ENCODE measurements around the gene ZNF70. TPM values are rescaled to one million over a fixed set of nuclear protein-coding genes. Genes with fewer than 3 reads are reported as not detected.

Gene ZNF70
- total and polyA plus RNA-seq, 9 of the 15 experiments (the other 6 are each of a cell fraction or from before 2014, with no cell fraction given): 0.14 to 3.3 (median 1.4) TPM

DNA sequence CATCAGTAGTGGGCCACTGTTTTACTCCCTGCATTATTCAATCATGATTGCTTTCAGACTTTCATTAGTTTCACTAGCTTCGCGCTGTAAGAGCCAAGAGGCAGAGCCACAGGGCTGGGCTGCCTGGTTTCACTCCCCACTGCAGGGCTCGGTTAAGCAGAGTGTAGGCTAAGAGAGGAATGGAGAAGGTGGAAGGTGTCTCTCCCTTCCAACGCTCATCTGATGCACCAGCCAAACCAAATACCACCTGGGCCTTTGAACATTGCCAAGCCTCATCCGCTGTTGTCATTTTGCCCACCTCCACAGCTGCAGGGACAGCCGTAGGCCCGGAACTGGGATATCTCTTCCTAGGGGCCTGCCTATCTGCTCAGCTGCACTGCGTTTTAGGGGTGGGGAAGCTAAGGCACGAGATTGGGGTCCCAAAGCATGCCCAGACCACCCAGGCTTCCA, 35.4 kb upstream of the ZNF70 start:
- peak overlapping the region; percentile 96 for H2AFZ ChIP-seq (ENCODE audit: low read depth, low read length)
- peak overlapping the region; percentile 96 for H3K4me2 ChIP-seq (ENCODE audit: insufficient read depth, low read length)
- WGBS (ENCODE audit: insufficient coverage, low coverage, missing lambda C conversion rate): 46% methylated on average over 7 of the region's 9 CpGs
- H3K79me2 ChIP-seq (ENCODE audit: control insufficient read depth, insufficient read depth, low read length): peaks cover 37% of the 10 kb centered on the region
- no peak for TF ChIP-seq U2AF1 (optimal IDR thresholded peaks at IDR 0.05; ENCODE audit: low read depth, low read length)
- TF ChIP-seq HDAC8 (tag; IDR thresholded peaks at IDR 0.05): no peak
- no peak for TF ChIP-seq SAFB2 (IDR thresholded peaks at IDR 0.05; ENCODE audit: borderline replicate concordance, low read depth, low read length, severe bottlenecking)
- TF ChIP-seq MAFG (tag; conservative IDR thresholded peaks at IDR 0.05): no peak
- no peak for TF ChIP-seq EZH2 (IDR thresholded peaks at IDR 0.05; ENCODE audit: borderline replicate concordance, low read depth, low read length)
- TF ChIP-seq, protein P1, sequence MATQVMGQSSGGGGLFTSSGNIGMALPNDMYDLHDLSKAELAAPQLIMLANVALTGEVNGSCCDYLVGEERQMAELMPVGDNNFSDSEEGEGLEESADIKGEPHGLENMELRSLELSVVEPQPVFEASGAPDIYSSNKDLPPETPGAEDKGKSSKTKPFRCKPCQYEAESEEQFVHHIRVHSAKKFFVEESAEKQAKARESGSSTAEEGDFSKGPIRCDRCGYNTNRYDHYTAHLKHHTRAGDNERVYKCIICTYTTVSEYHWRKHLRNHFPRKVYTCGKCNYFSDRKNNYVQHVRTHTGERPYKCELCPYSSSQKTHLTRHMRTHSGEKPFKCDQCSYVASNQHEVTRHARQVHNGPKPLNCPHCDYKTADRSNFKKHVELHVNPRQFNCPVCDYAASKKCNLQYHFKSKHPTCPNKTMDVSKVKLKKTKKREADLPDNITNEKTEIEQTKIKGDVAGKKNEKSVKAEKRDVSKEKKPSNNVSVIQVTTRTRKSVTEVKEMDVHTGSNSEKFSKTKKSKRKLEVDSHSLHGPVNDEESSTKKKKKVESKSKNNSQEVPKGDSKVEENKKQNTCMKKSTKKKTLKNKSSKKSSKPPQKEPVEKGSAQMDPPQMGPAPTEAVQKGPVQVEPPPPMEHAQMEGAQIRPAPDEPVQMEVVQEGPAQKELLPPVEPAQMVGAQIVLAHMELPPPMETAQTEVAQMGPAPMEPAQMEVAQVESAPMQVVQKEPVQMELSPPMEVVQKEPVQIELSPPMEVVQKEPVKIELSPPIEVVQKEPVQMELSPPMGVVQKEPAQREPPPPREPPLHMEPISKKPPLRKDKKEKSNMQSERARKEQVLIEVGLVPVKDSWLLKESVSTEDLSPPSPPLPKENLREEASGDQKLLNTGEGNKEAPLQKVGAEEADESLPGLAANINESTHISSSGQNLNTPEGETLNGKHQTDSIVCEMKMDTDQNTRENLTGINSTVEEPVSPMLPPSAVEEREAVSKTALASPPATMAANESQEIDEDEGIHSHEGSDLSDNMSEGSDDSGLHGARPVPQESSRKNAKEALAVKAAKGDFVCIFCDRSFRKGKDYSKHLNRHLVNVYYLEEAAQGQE (IDR thresholded peaks at IDR 0.05; ENCODE audit: borderline replicate concordance): no peak
- TF ChIP-seq, protein P1 (CRISPR knock-in tag; IDR thresholded peaks at IDR 0.05; ENCODE audit: low read depth): no peak
- H3K27me3 ChIP-seq (ENCODE audit: control insufficient read depth in 2 of 2, insufficient read depth in 2 of 2, low read length in 2 of 2): no peaks in the 10 kb centered on the region
- peaks cover 17% of the 10 kb centered on the region; the same call in 2 of the 3 replicates for H3K36me3 ChIP-seq (ENCODE audit: control insufficient read depth, insufficient read depth, low read length)
- no peaks in the 10 kb centered on the region for H3K9me1 ChIP-seq (ENCODE audit: control insufficient read depth, insufficient read depth, low read length)
- ATAC-seq (no peak), DNase-seq (ENCODE audit: extremely low read depth in 1 of 4, low spot score in 3 of 4) (no peak), FAIRE-seq (no peak)
- H4K20me1 ChIP-seq (replicated peaks; ENCODE audit: control insufficient read depth, insufficient read depth, low read length): peaks cover 10% of the 10 kb centered on the region
- peak overlapping the region; percentile 99 for H3K27ac ChIP-seq (ENCODE audit: extremely low read depth, low read depth, low read length)
- in situ Hi-C loops (cut with MboI): no loop called here
- BruUV-seq (replicated peaks): TSS peak; percentile 86
- intact Hi-C loops (cut with micrococcal nuclease): no loop called here
- peaks cover 15 to 23% of the 10 kb centered on the region in 2 experiments; a peak in 4 of 5 replicates for H3K4me1 ChIP-seq (replicated peaks in 1 of 2; ENCODE audit: control insufficient read depth in 2 of 2, insufficient read depth in 2 of 2, low read length in 2 of 2)
- peak overlapping the region; percentile 92 to 96 for H3K9ac ChIP-seq (ENCODE audit: insufficient read depth in 1 of 2, low read depth in 2 of 2, low read length in 2 of 2)
- ChIA-PET CTCF (ENCODE audit: low intra/inter-chr PET ratio) (no interaction called here), POLR2A (interaction anchor here (1.1 to 1.7 kb wide), 3 partner anchors 11 to 43 kb away, joined by 3 to 6 read pairs (median 3); no protein-coding TSS in a partner anchor)
- peak overlapping the region; percentile 88 for H3K4me3 ChIP-seq
- H3K9me3 ChIP-seq (replicated peaks; ENCODE audit: control insufficient read depth, insufficient read depth, low read depth, low read length): no peaks in the 10 kb centered on the region

Measured in K562 (cell line).